Suprapubic skin (tissue), 4 donors: ENCODE measurements around the gene GJA3. TPM values are rescaled to one million over a fixed set of nuclear protein-coding genes. Genes with fewer than 3 reads are reported as not detected.

Experiments used
- DNase-seq, 2 donors: peaks; one replicate each; pipeline ENCODE4 v3.0.0-alpha.2; 2019; ENCODE audit warnings: low spot score in 2 of 2
- H3K27ac ChIP-seq: fragments of 200-600 bp; sonication (generic); one replicate; pipeline ENCODE4 v1.5.1; 2019
- H3K27me3 ChIP-seq: fragments of 200-600 bp; sonication (generic); one replicate; pipeline ENCODE4 v1.5.1; 2019
- H3K36me3 ChIP-seq: fragments of 200-600 bp; sonication (generic); one replicate; pipeline ENCODE4 v1.5.1; 2019
- H3K4me1 ChIP-seq: fragments of 200-600 bp; sonication (generic); one replicate; pipeline ENCODE4 v1.5.1; 2019
- H3K4me3 ChIP-seq: fragments of 200-600 bp; sonication (generic); one replicate; pipeline ENCODE4 v1.5.1; 2019; ENCODE audit warnings: mild to moderate bottlenecking
- H3K9me3 ChIP-seq: fragments of 200-600 bp; sonication (generic); one replicate; pipeline ENCODE4 v1.5.1; 2019
- EP300 ChIP-seq: sonication (generic); formaldehyde crosslinking; IDR thresholded peaks from one replicate; pipeline ENCODE4 v1.6.1; 2017; ENCODE audit warnings: antibody characterized with exemption
- POLR2A ChIP-seq, 2 donors: fragments of 450-650 bp; IDR thresholded peaks; one replicate each; pipeline ENCODE4 v1.6.1; 2017; ENCODE audit warnings: antibody characterized with exemption in 2 of 2, mild to moderate bottlenecking in 2 of 2, moderate library complexity in 2 of 2
- POLR2AphosphoS5 ChIP-seq, 3 donors: sonication (generic); formaldehyde crosslinking; IDR thresholded peaks; one replicate each; pipeline ENCODE4 v1.6.1; 2017; ENCODE audit warnings: antibody characterized with exemption in 3 of 3
- WGBS: methylation state at CpG from one replicate; pipeline ENCODE4 v1.1.5; 2018; 5-methylcytosine and 5-hydroxymethylcytosine counted together
- total RNA-seq, 4 donors: library from RNA; depleted of rRNA; stranded (reverse); fragments of >200 nt; gene quantifications; one replicate each; pipeline ENCODE4 v1.1.0, GENCODE V29; 2016
- TF ChIP-seq, protein P1 (sequence below), 2 donors: fragments of 200-600 bp in 1 of 2; fragments of 450-650 bp in 1 of 2; sonication (generic) in 1 of 2; IDR thresholded peaks; one replicate each; pipeline ENCODE4 v1.5.1; 2016 to 2019; ENCODE audit warnings: antibody characterized with exemption in 2 of 2, mild to moderate bottlenecking in 1 of 2, moderate library complexity in 1 of 2

Gene GJA3
- total RNA-seq, 4 donors from 2014 or later = 0.25 to 0.94 (median 0.30) TPM; not detected in 1

DNA sequence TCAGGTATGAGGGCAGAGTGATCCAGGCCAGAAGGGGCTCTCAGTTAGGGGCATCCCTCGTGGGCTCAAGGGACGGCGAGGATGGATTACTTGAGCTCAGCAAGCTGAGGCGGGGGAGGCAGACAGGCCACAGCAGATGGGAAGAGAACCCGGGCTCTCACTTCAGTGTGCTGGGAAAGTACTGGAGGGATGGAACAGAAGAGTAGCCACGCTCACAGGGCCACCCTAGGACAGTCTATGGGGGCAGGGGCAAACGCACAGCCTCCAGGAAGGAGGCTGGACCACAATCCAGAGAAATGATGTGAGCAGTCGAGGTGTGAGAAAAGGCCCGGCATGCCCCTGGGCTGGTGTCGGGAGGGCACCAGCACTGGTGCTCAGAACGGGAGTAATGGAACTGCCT lies 9.2 kb downstream of the GJA3 start:
- Histone ChIP-seq H3K36me3 (no peaks in the 10 kb centered on the region), H3K27ac (no peak overlapping the region), H3K27me3 (peaks cover 61% of the 10 kb centered on the region), H3K4me1 (no peaks in the 10 kb centered on the region), H3K9me3 (no peaks in the 10 kb centered on the region), H3K4me3 (no peak overlapping the region)
- TF ChIP-seq EP300 = no peak
- 83% methylated on average over 11 of the region's 11 CpGs for WGBS
- DNase-seq = no peak

DNA sequence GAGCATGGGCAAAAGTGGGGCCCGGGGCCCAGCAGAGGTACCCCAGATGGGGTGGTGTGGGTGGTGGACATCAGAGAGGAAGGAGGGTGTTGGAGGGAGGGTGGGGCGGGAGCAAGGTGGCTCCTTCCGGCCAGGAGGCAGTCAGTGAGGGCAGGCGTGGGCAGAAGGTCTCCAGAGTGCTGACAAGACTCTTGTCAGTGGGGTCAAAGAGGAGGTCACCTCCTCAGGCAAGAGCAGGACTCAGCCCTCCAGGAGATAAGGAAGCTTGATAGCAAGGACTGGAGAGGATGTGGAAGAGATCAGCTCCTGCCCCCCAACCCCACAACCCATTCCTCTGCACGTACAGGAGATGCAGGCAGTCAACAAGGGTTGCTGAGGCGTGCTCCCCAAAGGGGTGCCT lies 9.8 kb downstream of the GJA3 start:
- WGBS = 91% methylated on average over 5 of the region's 6 CpGs
- no peak for DNase-seq
- TF ChIP-seq POLR2AphosphoS5 (IDR thresholded peaks at IDR 0.05) (no peak), POLR2A (IDR thresholded peaks at IDR 0.05) (no peak), EP300 (no peak)
- TF ChIP-seq, protein P1, sequence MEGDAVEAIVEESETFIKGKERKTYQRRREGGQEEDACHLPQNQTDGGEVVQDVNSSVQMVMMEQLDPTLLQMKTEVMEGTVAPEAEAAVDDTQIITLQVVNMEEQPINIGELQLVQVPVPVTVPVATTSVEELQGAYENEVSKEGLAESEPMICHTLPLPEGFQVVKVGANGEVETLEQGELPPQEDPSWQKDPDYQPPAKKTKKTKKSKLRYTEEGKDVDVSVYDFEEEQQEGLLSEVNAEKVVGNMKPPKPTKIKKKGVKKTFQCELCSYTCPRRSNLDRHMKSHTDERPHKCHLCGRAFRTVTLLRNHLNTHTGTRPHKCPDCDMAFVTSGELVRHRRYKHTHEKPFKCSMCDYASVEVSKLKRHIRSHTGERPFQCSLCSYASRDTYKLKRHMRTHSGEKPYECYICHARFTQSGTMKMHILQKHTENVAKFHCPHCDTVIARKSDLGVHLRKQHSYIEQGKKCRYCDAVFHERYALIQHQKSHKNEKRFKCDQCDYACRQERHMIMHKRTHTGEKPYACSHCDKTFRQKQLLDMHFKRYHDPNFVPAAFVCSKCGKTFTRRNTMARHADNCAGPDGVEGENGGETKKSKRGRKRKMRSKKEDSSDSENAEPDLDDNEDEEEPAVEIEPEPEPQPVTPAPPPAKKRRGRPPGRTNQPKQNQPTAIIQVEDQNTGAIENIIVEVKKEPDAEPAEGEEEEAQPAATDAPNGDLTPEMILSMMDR (IDR thresholded peaks at IDR 0.05) = no peak
- Histone ChIP-seq H3K9me3 (no peaks in the 10 kb centered on the region), H3K4me3 (no peak overlapping the region), H3K27ac (no peak overlapping the region), H3K36me3 (no peaks in the 10 kb centered on the region), H3K4me1 (no peaks in the 10 kb centered on the region), H3K27me3 (peaks cover 57% of the 10 kb centered on the region)

DNA sequence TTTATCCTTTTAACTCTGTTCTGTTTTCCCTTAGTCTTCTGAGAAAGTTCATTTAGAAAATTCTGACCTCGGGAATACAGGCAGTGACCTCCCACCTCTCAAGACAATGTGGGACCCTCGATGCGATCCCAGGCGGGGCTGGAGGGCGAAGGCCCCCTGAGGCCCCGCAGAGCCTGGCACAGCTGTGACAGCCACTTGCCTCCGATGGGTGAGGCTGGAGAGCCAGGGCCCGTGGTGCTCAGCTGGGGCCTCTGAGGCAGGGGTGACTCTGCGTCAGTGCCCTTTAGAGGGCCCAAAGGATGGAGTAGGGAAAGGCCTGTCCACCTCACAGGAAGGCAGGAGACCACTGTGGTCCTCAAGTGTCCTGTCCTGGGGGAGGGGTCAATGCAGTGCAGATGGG lies 10.3 kb downstream of the GJA3 start:
- 83% methylated on average over 8 of the region's 9 CpGs for whole genome bisulfite sequencing
- TF ChIP-seq POLR2A (IDR thresholded peaks at IDR 0.05) (no peak), EP300 (no peak), POLR2AphosphoS5 (IDR thresholded peaks at IDR 0.05) (no peak)
- TF ChIP-seq, protein P1 (IDR thresholded peaks at IDR 0.05) = no peak
- no peaks in the 10 kb centered on the region for H3K9me3 ChIP-seq
- no peaks in the 10 kb centered on the region for H3K4me1 ChIP-seq
- H3K27me3 ChIP-seq = peaks cover 57% of the 10 kb centered on the region
- no peak overlapping the region for H3K27ac ChIP-seq
- DNase-seq = no peak
- H3K4me3 ChIP-seq = no peak overlapping the region
- H3K36me3 ChIP-seq = no peaks in the 10 kb centered on the region

DNA sequence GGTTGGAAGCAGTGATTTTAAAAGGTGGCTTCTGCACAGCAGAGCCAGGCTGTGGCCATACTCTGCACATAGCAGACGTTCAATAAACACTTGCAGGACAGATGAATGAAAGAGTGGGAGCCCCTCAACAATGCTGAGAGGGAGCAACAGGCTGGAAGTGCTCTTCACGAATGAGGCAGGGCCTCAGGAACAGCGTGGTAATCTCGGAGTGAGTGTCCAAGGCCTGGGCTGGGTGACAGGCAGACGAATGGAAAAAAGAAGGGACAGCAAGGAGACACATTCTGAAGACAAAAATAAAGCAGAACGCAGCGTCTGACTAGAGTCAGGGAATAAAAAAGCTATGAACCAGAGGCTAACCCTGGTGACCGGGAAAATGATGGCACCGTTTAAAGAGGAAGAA lies 11.1 kb downstream of the GJA3 start:
- no peak for TF ChIP-seq POLR2AphosphoS5 (IDR thresholded peaks at IDR 0.05)
- no peak for TF ChIP-seq EP300
- TF ChIP-seq, protein P1 (IDR thresholded peaks at IDR 0.05) = no peak
- no peak for TF ChIP-seq POLR2A (IDR thresholded peaks at IDR 0.05)
- Histone ChIP-seq H3K27ac (no peak overlapping the region), H3K4me1 (no peaks in the 10 kb centered on the region), H3K27me3 (peaks cover 55% of the 10 kb centered on the region), H3K4me3 (no peak overlapping the region), H3K36me3 (no peaks in the 10 kb centered on the region), H3K9me3 (no peaks in the 10 kb centered on the region)
- 66% methylated on average over 9 of the region's 9 CpGs for WGBS
- DNase-seq = no peak

DNA sequence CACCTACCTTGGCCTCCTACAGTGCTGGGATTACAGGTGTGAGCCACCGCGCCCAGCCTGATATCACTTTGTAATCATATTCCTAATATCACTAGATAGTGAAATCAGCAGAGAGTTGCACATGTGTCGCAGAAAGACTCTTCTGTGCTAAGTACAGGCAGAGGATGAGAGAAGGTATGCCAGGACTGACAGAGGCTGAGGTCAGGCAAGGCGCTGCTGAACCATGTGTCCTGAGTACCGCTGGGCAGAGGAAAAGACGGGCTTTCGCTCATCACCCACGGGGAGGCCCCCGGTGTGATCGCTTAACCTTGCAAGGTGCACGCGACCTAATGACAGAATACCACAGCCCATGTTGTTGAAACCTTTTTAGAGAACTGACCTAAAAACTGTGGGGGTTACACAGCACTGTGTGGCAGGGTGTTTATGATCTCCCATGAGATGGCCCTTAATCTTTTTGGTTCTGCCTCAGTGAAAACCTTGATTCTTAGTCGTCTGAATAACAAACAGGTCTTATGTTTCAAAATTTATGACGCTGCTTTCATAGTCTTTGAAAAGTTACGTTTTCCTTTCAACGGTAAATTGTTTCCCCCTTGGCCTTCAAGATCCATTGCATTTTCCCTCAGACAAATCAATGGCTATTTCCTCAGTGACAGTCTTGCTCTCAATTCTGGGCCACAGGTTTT lies 12.2 kb downstream of the GJA3 start:
- Histone ChIP-seq H3K27ac (no peak overlapping the region), H3K27me3 (peaks cover 60% of the 10 kb centered on the region), H3K4me1 (no peaks in the 10 kb centered on the region), H3K9me3 (no peaks in the 10 kb centered on the region), H3K36me3 (no peaks in the 10 kb centered on the region), H3K4me3 (no peak overlapping the region)
- WGBS = 96% methylated on average over 16 of the region's 16 CpGs
- TF ChIP-seq POLR2AphosphoS5 (IDR thresholded peaks at IDR 0.05) (no peak), EP300 (no peak), POLR2A (IDR thresholded peaks at IDR 0.05) (no peak)
- TF ChIP-seq, protein P1 (IDR thresholded peaks at IDR 0.05) = no peak
- DNase-seq = no peak

DNA sequence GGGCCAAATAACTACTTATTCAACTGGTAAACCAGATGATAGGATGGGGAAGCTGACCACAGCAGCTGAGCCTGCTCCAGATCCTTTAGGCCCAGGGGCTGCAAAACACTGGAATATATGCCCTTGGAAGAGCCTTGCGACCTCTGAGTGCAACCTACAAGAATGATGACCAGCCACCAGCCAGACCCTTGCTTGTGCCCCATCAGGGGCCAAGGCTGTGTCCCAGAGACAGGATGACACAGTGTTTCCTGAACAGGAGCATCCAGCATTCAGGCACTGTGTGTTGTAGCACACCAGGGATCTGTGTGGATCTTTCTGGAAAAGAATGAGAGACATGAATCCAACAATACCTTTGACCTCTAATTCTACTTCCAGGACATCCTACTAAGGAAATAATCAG lies 14.5 kb downstream of the GJA3 start:
- no CpG with 5 or more reads among the region's 1 CpG for WGBS
- no peak overlapping the region for H3K4me3 ChIP-seq
- TF ChIP-seq POLR2A (IDR thresholded peaks at IDR 0.05) (no peak), POLR2AphosphoS5 (IDR thresholded peaks at IDR 0.05) (no peak), EP300 (no peak)
- TF ChIP-seq, protein P1 (IDR thresholded peaks at IDR 0.05) = no peak

More for the DNA sequence above, 14.5 kb downstream of the GJA3 start:
- H3K9me3 ChIP-seq = no peaks in the 10 kb centered on the region
- no peaks in the 10 kb centered on the region for H3K36me3 ChIP-seq
- peaks cover 9% of the 10 kb centered on the region for H3K4me1 ChIP-seq
- peaks cover 68% of the 10 kb centered on the region for H3K27me3 ChIP-seq
- DNase-seq = no peak
- no peak overlapping the region for H3K27ac ChIP-seq
